Ramos (cell line): ENCODE results near the gene PLCB1.
"Not testable (repeated sequence)": the region's sequence is repeated elsewhere in the genome, so short reads cannot be mapped to it uniquely, and the experiment has no call there.

Source experiments
- in situ Hi-C: fragments of 300-500 bp; cut with MboI; formaldehyde crosslinking; loops from one replicate; pipeline ENCODE4 v1.14.3; 2022; ENCODE audit warnings: low sequenced_read_pairs; ENCODE audit not compliant: unreplicated experiment

Gene PLCB1

GRCh38 chr20:8608470-8608869 lies 476.4 kb downstream of the PLCB1 start:
- in situ Hi-C loops, result no loop called here

GRCh38 chr20:8616792-8617191 lies 484.7 kb downstream of the PLCB1 start:
- in situ Hi-C loops, result no loop called here

- in situ Hi-C loops, result no loop called here
Observed at GRCh38 chr20:8621001-8621400, 488.9 kb downstream of the PLCB1 start.

GRCh38 chr20:8624046-8624445 lies 492.0 kb downstream of the PLCB1 start:
- in situ Hi-C loops, result no loop called here

- in situ Hi-C loops, result no loop called here
Observed at GRCh38 chr20:8624616-8625015, 492.6 kb downstream of the PLCB1 start.

GRCh38 chr20:8627340-8628004 lies 495.4 kb downstream of the PLCB1 start:
- in situ Hi-C loops, result no loop called here

GRCh38 chr20:8631271-8631670 lies 499.2 kb downstream of the PLCB1 start:
- in situ Hi-C loops, result no loop called here

GRCh38 chr20:8633366-8633765 lies 501.3 kb downstream of the PLCB1 start:
- in situ Hi-C loops, result no loop called here

- in situ Hi-C loops, result no loop called here
Observed at GRCh38 chr20:8635048-8635572, 503.0 kb downstream of the PLCB1 start.

GRCh38 chr20:8635837-8636236 lies 503.8 kb downstream of the PLCB1 start:
- in situ Hi-C loops, result no loop called here

GRCh38 chr20:8639112-8639778 lies 507.2 kb downstream of the PLCB1 start:
- in situ Hi-C loops, result no loop called here

GRCh38 chr20:8640461-8640860 lies 508.4 kb downstream of the PLCB1 start:
- in situ Hi-C loops, result no loop called here

GRCh38 chr20:8642247-8642646 lies 510.2 kb downstream of the PLCB1 start:
- in situ Hi-C loops, result no loop called here

GRCh38 chr20:8644468-8644867 lies 512.4 kb downstream of the PLCB1 start:
- in situ Hi-C loops, result not testable (repeated sequence)

GRCh38 chr20:8645326-8645725 lies 513.3 kb downstream of the PLCB1 start:
- in situ Hi-C loops, result no loop called here

GRCh38 chr20:8646033-8646441 lies 514.0 kb downstream of the PLCB1 start:
- in situ Hi-C loops, result no loop called here

GRCh38 chr20:8646716-8647115 lies 514.6 kb downstream of the PLCB1 start:
- in situ Hi-C loops, result no loop called here

- in situ Hi-C loops, result no loop called here
Observed at GRCh38 chr20:8647961-8648441, 515.9 kb downstream of the PLCB1 start.

- in situ Hi-C loops, result no loop called here
Observed at GRCh38 chr20:8648466-8648865, 516.4 kb downstream of the PLCB1 start.

GRCh38 chr20:8652396-8652795 lies 520.3 kb downstream of the PLCB1 start:
- in situ Hi-C loops, result no loop called here

GRCh38 chr20:8654486-8654885 lies 522.4 kb downstream of the PLCB1 start:
- in situ Hi-C loops, result no loop called here

- in situ Hi-C loops, result no loop called here
Observed at GRCh38 chr20:8656335-8656734, 524.3 kb downstream of the PLCB1 start.
